GM12865 (cell line): Measurements from ENCODE around the gene FSTL3.

Experiments
- DNase-seq: peaks from one replicate; pipeline ENCODE4 v3.0.0; 2010; ENCODE audit warnings: low read depth
- H3K4me3 ChIP-seq: 2 replicates; pipeline ENCODE4 v1.5.1; 2011; ENCODE audit warnings: mild to moderate bottlenecking, low read depth, low read length, control low read depth
- TF ChIP-seq, protein P1 (sequence below): IDR thresholded peaks from 2 replicates; pipeline ENCODE4 v1.5.1; 2011; ENCODE audit warnings: low read length, control low read depth, low read depth, inconsistent platforms; ENCODE audit not compliant: insufficient read depth; ENCODE audit errors: missing control alignments

Gene FSTL3

DNA sequence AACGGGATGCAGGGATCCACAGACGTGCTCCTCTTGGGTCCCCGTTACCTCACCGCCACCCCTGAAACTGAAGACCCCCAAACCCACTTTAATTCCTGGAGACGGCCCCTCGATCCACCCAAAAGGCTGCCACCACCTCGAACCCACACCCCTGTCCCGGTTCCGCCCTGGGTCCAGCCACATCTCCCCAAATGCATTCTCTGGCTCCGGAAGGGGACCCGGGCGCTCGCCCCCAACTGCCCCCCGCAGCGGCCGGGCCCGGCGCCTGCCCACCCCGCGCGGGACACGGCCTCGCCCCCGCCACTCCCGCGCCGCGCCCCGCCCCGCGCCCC is 219 bp upstream of the FSTL3 start:
- H3K4me3 ChIP-seq, result no peak overlapping the region
- TF ChIP-seq, protein P1, sequence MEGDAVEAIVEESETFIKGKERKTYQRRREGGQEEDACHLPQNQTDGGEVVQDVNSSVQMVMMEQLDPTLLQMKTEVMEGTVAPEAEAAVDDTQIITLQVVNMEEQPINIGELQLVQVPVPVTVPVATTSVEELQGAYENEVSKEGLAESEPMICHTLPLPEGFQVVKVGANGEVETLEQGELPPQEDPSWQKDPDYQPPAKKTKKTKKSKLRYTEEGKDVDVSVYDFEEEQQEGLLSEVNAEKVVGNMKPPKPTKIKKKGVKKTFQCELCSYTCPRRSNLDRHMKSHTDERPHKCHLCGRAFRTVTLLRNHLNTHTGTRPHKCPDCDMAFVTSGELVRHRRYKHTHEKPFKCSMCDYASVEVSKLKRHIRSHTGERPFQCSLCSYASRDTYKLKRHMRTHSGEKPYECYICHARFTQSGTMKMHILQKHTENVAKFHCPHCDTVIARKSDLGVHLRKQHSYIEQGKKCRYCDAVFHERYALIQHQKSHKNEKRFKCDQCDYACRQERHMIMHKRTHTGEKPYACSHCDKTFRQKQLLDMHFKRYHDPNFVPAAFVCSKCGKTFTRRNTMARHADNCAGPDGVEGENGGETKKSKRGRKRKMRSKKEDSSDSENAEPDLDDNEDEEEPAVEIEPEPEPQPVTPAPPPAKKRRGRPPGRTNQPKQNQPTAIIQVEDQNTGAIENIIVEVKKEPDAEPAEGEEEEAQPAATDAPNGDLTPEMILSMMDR, result no peak
- DNase-seq, result no peak

DNA sequence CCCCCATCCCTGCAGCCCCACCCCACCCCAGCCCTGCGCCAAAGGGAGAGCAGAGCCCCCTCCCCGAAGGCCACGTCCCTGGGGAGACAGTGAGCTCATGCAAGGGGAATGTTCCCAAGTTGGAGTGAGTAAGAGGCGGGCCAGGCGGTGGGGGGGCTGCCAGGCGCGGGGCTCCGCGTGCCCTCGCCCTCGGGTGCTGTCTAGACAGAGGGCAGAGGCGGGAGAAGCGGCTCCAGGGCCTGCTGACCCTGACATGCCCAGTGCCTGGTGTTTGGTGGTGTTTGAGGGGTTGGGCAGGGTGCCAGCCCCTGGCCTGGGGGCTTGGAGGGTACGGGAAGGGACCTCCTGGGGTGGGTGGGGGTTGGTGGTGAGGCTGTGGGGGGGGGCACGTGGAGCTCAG is 1.0 kb downstream of the FSTL3 start:
- H3K4me3 ChIP-seq, result no peak overlapping the region
- TF ChIP-seq, protein P1, result no peak
- no peak for DNase-seq

- DNase-seq, result no peak
- H3K4me3 ChIP-seq, result no peak overlapping the region
- TF ChIP-seq, protein P1, result no peak
Measured at GRCh38 chr19:677601-678436, 1.6 kb downstream of the FSTL3 start.

DNA sequence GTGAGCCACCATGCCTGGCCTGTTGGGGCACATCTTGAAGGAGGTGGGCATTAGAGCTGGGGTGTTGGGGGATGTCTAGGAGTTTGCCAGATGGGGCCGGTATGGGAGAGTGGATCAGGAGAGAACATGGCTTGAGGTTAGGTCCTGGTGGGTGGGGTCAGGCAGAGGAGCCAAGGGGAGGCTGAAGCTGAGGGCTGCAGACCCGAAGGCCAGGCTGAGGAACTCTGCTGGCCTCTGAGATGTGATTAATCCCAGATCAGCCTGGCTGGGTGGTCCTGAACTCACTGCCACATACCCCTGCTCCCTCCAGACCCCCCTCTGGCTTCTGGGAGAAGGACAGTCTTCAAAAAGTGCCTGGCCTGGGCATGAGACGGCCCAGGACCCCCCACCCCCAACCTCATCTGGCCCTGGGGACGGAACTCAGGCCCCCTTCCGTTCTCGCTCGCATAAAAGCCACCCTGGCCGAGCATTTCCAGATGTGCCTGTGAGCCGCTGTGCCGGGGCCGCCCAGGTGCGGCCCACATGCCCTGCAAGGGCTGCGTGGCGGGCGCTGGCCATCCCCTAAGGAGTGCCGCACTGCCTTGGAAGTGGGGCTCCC is 2.7 kb downstream of the FSTL3 start:
- H3K4me3 ChIP-seq, result peak overlapping the region; percentile 49
- DNase-seq, result no peak
- TF ChIP-seq, protein P1, result no peak

DNA sequence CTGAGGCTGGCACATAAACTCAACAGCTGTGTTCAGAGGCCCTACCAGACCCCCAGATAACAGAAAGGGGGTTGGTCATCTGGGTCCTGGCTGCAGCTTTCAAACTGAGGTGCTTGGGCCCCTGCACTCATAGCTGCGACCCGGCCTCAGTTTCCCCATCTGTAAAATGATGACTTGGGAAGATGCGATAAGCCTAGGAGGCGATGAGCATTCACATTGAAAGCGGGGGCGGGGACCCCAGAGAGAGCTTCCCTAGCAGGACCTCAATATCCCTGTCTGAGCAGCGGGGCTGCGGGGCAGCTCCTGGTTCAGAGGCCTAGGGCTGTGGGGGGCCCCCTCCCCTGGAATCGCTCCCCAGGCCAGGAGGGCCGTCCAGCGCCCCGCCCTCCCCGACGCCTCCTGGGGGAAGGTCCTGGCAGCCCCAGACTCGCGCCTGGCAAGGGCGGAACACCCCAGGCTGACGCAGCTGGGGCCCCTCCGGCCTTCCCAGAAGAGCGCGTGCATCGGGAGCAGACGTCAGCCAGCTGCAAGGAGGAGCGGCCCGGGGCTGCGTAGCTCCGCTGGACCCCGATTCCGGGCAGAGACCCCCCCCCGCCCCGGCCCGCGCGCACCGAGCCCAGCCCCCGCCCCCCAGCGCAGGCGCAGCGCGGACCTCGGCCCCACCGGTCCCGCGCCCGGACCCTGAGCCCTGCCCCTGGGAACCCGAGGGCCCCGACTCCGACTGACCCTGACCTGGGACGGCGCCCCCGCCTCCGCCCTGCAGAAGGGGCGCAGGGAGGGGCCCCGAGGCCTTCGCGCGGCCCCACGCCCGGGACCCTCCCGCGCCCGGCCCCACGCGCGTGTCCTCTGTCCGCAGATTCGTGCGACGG is 3.5 kb downstream of the FSTL3 start:
- H3K4me3 ChIP-seq, result peak overlapping the region; percentile 49
- TF ChIP-seq, protein P1, result no peak
- peak; percentile 55 for DNase-seq

- TF ChIP-seq, protein P1, result peak; percentile 56
- DNase-seq, result peak; percentile 100
- H3K4me3 ChIP-seq, result peak overlapping the region; percentile 79
Measured at GRCh38 chr19:680287-681028, 4.3 kb downstream of the FSTL3 start.
